Measurements from ENCODE around the gene TAS2R46. TPM values are rescaled to one million over a fixed set of nuclear protein-coding genes. Genes with fewer than 3 reads are reported as not detected.

TAS2R46 gene
- total RNA-seq, result not detected in 2 replicates

GRCh38 chr12:11062194-11062593 lies at the start of gene TAS2R46:
TAS2R46 (minus strand) TSS chr12:11062294; CDS start chr12:11062294, 0 bp downstream.

GRCh38 chr12:11092128-11092527 lies 30.0 kb upstream of the TAS2R46 start, which contains the start of gene TAS2R43:
TAS2R43 (minus strand) TSS chr12:11092313; CDS start chr12:11092229, 84 bp downstream.

GRCh38 chr12:11031307-11031706 lies 30.8 kb downstream of the TAS2R46 start, which contains the start of gene TAS2R31:
TAS2R31 (minus strand) TSS chr12:11031407; CDS start chr12:11031335, 72 bp downstream.

GRCh38 chr12:11022520-11022919 lies 39.6 kb downstream of the TAS2R46 start, which contains the start of gene TAS2R19:
TAS2R19 (minus strand) TSS chr12:11022620; CDS start chr12:11022571, 49 bp downstream.

Other genes starting within 250 kb of the TAS2R46 start
- gene TAS2R10, start 235.9 kb downstream of the TAS2R46 start, total RNA-seq, result 0.26 TPM in 1 of 2 replicates, not detected in the other
- not detected in 2 replicates for gene PRR4, start 212.8 kb downstream of the TAS2R46 start, total RNA-seq
- gene PRH1, start 178.0 kb downstream of the TAS2R46 start, total RNA-seq, result 2.6 and 4.1 TPM in 2 replicates
- not detected in 2 replicates for gene TAS2R13, start 152.7 kb downstream of the TAS2R46 start, total RNA-seq
- gene PRH2, start 133.1 kb downstream of the TAS2R46 start, total RNA-seq, result 2.3 TPM in 1 of 2 replicates, not detected in the other
- 2.1 and 6.3 TPM in 2 replicates for gene TAS2R14, start 123.0 kb downstream of the TAS2R46 start, total RNA-seq
- 0.43 TPM in 1 of 2 replicates, not detected in the other for gene TAS2R50, start 75.4 kb downstream of the TAS2R46 start, total RNA-seq
- gene TAS2R20, start 64.0 kb downstream of the TAS2R46 start, total RNA-seq, result 0.68 and 0.93 TPM in 2 replicates
- 0.17 and 0.35 TPM in 2 replicates for gene TAS2R19, start 39.7 kb downstream of the TAS2R46 start, total RNA-seq
- gene TAS2R31, start 30.9 kb downstream of the TAS2R46 start, total RNA-seq, result 0.35 TPM in 1 of 2 replicates, not detected in the other
- not detected in 2 replicates for gene TAS2R43, start 30.0 kb upstream of the TAS2R46 start, total RNA-seq
- 0.12 and 0.26 TPM in 2 replicates for gene TAS2R30, start 72.3 kb upstream of the TAS2R46 start, total RNA-seq
- gene SMIM10L1, start 108.9 kb upstream of the TAS2R46 start, total RNA-seq, result 6.4 and 6.7 TPM in 2 replicates
- gene TAS2R42, start 124.6 kb upstream of the TAS2R46 start, total RNA-seq, result not detected in 2 replicates
- not detected in 2 replicates for gene PRB3, start 207.4 kb upstream of the TAS2R46 start, total RNA-seq
- gene PRB4, start 248.1 kb upstream of the TAS2R46 start, total RNA-seq, result not detected in 2 replicates